ENCODE results near the gene SMIM30.

The SMIM30 gene

DNA sequence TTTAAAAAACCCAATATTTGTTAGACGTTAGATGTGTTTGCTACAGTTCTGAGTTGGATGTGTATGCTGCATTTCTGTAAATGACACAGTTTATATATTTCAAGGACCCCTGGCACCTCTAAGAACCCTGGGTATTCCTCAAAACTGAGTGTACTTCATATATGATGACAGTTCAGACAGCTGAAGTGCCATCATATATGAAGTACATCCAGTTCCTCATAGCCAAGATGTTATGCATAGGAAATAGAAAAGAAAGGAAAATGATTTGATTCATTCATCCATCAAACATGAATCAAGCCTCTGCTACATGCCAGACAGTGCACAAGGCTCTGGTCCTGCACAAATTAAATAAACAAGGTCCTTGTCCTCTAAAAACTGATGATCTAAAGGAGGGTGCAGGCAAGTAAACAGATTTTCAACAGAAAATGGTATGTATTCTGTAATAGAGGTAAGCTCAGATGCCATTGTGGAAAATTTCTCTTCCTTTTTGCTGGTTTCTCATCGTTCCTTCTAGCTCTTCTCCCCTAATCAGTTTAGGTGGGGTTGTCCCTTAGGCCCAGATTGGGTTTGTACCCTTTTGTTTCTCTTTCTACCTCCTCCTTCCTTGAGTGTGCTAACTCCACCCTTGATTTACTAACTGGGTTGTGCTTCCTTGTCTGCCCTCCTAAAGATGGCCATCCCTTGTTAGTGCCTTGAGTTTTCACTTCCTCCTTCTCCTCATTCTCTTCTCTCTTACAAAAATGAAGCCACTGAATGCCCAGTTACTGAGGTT, 25.3 kb upstream of the SMIM30 start:
- H3K4me3 ChIP-seq, result no peak overlapping the region
- TF ChIP-seq, protein P1, sequence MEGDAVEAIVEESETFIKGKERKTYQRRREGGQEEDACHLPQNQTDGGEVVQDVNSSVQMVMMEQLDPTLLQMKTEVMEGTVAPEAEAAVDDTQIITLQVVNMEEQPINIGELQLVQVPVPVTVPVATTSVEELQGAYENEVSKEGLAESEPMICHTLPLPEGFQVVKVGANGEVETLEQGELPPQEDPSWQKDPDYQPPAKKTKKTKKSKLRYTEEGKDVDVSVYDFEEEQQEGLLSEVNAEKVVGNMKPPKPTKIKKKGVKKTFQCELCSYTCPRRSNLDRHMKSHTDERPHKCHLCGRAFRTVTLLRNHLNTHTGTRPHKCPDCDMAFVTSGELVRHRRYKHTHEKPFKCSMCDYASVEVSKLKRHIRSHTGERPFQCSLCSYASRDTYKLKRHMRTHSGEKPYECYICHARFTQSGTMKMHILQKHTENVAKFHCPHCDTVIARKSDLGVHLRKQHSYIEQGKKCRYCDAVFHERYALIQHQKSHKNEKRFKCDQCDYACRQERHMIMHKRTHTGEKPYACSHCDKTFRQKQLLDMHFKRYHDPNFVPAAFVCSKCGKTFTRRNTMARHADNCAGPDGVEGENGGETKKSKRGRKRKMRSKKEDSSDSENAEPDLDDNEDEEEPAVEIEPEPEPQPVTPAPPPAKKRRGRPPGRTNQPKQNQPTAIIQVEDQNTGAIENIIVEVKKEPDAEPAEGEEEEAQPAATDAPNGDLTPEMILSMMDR (IDR thresholded peaks at IDR 0.05), result no peak
- no peak overlapping the region for H3K27ac ChIP-seq
- DNase-seq (ENCODE audit: low spot score), result no peak

DNA sequence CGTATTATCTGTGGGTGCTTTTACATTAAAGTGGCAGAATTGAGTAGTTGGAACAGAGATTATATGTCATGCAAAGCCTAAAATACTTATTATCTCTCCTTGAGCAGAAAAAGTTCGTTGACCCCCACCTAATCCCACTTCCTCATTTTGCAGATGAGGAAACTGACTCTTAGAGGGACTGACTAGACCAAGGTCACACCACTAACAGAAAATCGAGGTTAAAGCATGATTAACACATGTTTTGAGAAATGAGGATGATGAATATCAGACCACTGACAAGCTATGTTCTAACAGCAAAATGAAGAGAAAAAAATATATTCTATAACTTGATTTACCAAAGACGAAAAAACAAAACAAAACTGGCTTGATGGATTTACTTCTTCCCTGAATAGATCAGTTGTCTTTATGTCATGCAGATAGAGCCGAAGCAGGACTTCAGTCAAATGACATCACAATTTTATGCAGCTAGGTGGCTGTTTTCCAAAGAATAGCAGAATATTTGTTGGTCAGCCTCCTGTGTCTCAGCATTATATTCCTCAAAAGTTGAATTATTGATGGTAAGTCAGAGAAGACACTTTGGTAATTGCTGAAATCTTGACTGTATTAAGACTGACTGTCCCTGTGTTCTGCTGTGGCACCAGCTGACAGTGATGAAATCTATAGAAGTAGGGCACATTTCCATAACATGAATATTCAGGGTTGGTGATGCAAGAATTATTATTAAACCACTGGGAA, 24.2 kb upstream of the SMIM30 start:
- no peak for DNase-seq (ENCODE audit: low spot score)

DNA sequence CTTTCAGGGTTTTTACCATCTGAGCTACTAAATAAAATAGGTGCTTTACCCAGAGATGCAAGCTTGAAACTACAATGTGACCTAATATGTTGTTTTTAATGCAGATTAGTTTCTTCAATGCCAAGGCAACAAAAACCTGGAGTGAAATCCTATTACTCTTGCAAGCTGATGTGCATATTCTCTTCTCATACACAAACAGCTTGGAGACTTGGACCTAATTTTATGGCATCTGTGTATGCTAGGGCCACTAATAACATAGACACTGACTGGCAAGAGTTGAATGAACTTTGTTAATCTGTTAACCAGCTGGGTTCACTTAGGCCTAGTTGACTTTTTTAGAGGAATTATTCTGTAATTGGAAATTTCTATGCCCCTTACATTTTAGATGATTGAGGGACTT, 23.4 kb upstream of the SMIM30 start:
- H3K4me3 ChIP-seq, result no peak overlapping the region
- no peak overlapping the region for H3K27ac ChIP-seq
- TF ChIP-seq, protein P1 (IDR thresholded peaks at IDR 0.05), result no peak
- DNase-seq (ENCODE audit: low spot score), result no peak

More for the DNA sequence above, 24.2 kb upstream of the SMIM30 start:
- TF ChIP-seq, protein P1 (IDR thresholded peaks at IDR 0.05), result no peak
- H3K27ac ChIP-seq, result no peak overlapping the region
- H3K4me3 ChIP-seq, result no peak overlapping the region

DNA sequence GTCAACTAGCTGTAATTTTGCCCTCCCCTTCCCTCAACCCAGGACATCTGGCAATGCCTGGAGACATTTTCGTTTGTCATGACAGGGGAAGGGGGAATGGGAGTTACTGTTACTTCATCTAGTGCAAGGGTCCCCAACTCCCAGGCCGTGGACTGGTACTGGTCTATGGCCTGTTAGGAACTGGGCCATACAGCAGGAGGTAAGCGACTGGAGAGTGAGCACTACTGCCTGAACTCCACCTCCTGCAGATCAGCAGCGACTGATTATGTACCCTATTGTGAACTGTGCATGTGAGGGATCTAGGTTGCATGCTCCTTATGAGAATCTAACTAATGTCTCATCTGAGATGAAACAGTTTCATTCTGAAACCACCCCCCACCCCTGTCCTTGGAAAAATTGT, 22.6 kb upstream of the SMIM30 start:
- Histone ChIP-seq H3K27ac (no peak overlapping the region), H3K4me3 (no peak overlapping the region)
- TF ChIP-seq, protein P1 (IDR thresholded peaks at IDR 0.05), result no peak
- DNase-seq (ENCODE audit: low spot score), result no peak

DNA sequence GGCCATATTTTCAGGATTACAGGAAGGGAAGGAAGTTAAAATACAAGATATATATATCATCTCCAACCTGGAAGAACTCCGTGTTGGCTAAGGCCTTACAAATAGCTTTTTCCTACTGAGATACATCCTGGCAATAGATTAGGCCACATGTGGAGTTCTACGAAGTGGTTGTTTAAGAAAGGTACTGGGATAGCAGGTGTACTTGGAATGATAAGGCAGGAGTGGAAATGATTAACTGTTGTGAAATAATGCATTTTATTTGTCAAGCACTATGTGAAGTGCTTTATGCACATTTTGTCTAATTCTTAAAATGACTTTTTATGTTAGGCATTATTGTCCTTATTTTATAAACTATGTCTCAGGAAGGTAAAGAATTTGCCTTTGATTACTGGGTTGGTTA, 18.9 kb upstream of the SMIM30 start:
- Histone ChIP-seq H3K27ac (no peak overlapping the region), H3K4me3 (no peak overlapping the region)
- no peak for DNase-seq (ENCODE audit: low spot score)
- TF ChIP-seq, protein P1 (IDR thresholded peaks at IDR 0.05), result no peak

- DNase-seq (ENCODE audit: low spot score), result no peak
- no peak overlapping the region for H3K27ac ChIP-seq
- no peak overlapping the region for H3K4me3 ChIP-seq
- TF ChIP-seq, protein P1 (IDR thresholded peaks at IDR 0.05), result no peak
Measured at GRCh38 chr7:113134025-113134424, 15.7 kb upstream of the SMIM30 start.

DNA sequence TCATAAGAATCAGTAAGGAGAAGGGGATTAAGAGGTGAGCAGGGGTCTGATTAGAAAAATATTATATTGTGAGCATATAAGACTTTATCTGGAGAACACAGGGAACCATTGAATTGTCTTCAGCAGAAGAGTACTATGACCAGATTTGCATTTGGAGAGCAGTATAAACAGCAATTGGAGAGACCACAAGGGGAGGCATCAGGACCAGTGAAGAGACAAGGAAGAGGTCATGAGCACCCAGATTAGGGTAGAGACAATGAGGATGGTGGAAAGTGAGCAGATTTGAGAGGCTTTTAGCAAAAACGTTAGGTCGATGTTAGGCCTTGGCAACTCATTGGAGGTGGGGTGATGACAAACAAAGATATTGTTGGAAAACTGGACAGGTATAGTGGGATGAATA, 13.0 kb upstream of the SMIM30 start:
- no peak overlapping the region for H3K4me3 ChIP-seq
- H3K27ac ChIP-seq, result no peak overlapping the region
- DNase-seq (ENCODE audit: low spot score), result no peak
- TF ChIP-seq, protein P1 (IDR thresholded peaks at IDR 0.05), result no peak
